HepG2 (cell line): ENCODE measurements around the gene ZNF3. TPM values are rescaled to one million over a fixed set of nuclear protein-coding genes. Genes with fewer than 3 reads are reported as not detected.

Experiments used
- GMEB2 ChIP-seq: IDR thresholded peaks from 2 replicates; pipeline ENCODE4 v1.6.1; 2016; ENCODE audit warnings: missing biosample characterization, missing genetic modification reagents, low read depth
- GRHL1 ChIP-seq: sonication (generic); formaldehyde crosslinking; conservative IDR thresholded peaks from 2 replicates; pipeline ENCODE4 v1.8.0; 2022; ENCODE audit warnings: missing genetic modification reagents
- HMGA1 ChIP-seq: sonication (generic); formaldehyde crosslinking; conservative IDR thresholded peaks from 2 replicates; pipeline ENCODE4 v1.4.0; 2020; ENCODE audit warnings: missing genetic modification reagents
- NFIC ChIP-seq: IDR thresholded peaks from 2 replicates; pipeline ENCODE4 v1.6.1; 2012; ENCODE audit warnings: mild to moderate bottlenecking, low read length, inconsistent platforms
- NFRKB ChIP-seq: fragments of 450-650 bp; IDR thresholded peaks from 2 replicates; pipeline ENCODE4 v1.6.1; 2017
- SNAPC4 ChIP-seq: sonication (generic); formaldehyde crosslinking; IDR thresholded peaks from 2 replicates; pipeline ENCODE4 v1.4.0; 2020; ENCODE audit warnings: mild to moderate bottlenecking, missing genetic modification reagents
- SOX6 ChIP-seq, 2 experiments: fragments of 450-650 bp in 1 of 2; sonication (generic) in 1 of 2; formaldehyde crosslinking in 1 of 2; IDR thresholded peaks; 2 replicates each; pipeline versions ENCODE4 v1.4.0 to v1.6.1; 2017 to 2020; ENCODE audit warnings: antibody characterized with exemption in 1 of 2, mild to moderate bottlenecking in 1 of 2, missing genetic modification reagents in 1 of 2
- TFAP4 ChIP-seq: sonication (generic); IDR thresholded peaks from 2 replicates; pipeline ENCODE4 v1.6.1; 2016; ENCODE audit warnings: low read depth, borderline replicate concordance
- ZBED4 ChIP-seq: sonication (generic); formaldehyde crosslinking; IDR thresholded peaks from 2 replicates; pipeline ENCODE4 v1.4.0; 2020; ENCODE audit warnings: missing genetic modification reagents, borderline replicate concordance
- ZC3H4 ChIP-seq: sonication (generic); formaldehyde crosslinking; IDR thresholded peaks from 2 replicates; pipeline ENCODE4 v1.4.0; 2020; ENCODE audit warnings: missing genetic modification reagents, borderline replicate concordance
- ZNF101 ChIP-seq: sonication (generic); formaldehyde crosslinking; IDR thresholded peaks from 2 replicates; pipeline ENCODE4 v1.4.0; 2020; ENCODE audit warnings: mild to moderate bottlenecking, low read depth, missing genetic modification reagents, borderline replicate concordance
- ZNF234 ChIP-seq: sonication (generic); formaldehyde crosslinking; conservative IDR thresholded peaks from 2 replicates; pipeline ENCODE4 v1.5.1; 2020; ENCODE audit warnings: mild to moderate bottlenecking, missing genetic modification reagents
- ZNF430 ChIP-seq: sonication (generic); formaldehyde crosslinking; IDR thresholded peaks from 2 replicates; pipeline ENCODE4 v1.9.0; 2021; ENCODE audit warnings: mild to moderate bottlenecking, missing genetic modification reagents
- ZNF790 ChIP-seq: sonication (generic); formaldehyde crosslinking; IDR thresholded peaks from 2 replicates; pipeline ENCODE4 v1.8.0; 2022; ENCODE audit warnings: missing genetic modification reagents, mild to moderate bottlenecking, borderline replicate concordance
- ZNF841 ChIP-seq: sonication (generic); formaldehyde crosslinking; IDR thresholded peaks from 2 replicates; pipeline ENCODE4 v1.8.1; 2023; ENCODE audit warnings: missing genetic modification reagents, borderline replicate concordance
- polyA plus RNA-seq, 8 experiments: library from polyadenylated mRNA; depleted of rRNA in 3 of 8; stranded (reverse) in 7 of 8; unstranded in 1 of 8; fragments of >200 nt; fragmentation: Illumina TruSeq in 4 of 8; extraction: Trizol in 4 of 8; gene quantifications; 2 replicates each; pipeline versions ENCODE4 v1.2.1 to v1.2.3, GENCODE V29; 2011 to 2016; ENCODE audit warnings: low read depth in 4 of 8, missing spikeins in 1 of 8, mixed read lengths in 1 of 8; ENCODE audit not compliant: insufficient read depth in 1 of 8
- total RNA-seq, 5 experiments: library from RNA; depleted of rRNA; stranded (reverse); fragments of >200 nt; fragmentation: Illumina TruSeq; extraction: Trizol; gene quantifications; 2 replicates each; pipeline ENCODE4 v1.2.3, GENCODE V29; 2016; ENCODE audit warnings: low read depth in 1 of 5

The ZNF3 gene
- total and polyA plus RNA-seq, 2 of the 13 experiments (the other 11 are each of a cell fraction or from before 2014, with no cell fraction given) = 33.7 to 56.9 TPM

GRCh38 chr7:100126239-100126930 lies 44.9 kb upstream of the ZNF3 start (continued):
- no peak for TF ChIP-seq SOX6 (IDR thresholded peaks at IDR 0.05)
- no peak for TF ChIP-seq SOX6 (CRISPR knock-in tag; IDR thresholded peaks at IDR 0.05)
- no peak for TF ChIP-seq ZNF234 (CRISPR knock-in tag)
- peak; percentile 46; the same call in 1 of the 2 replicates for TF ChIP-seq ZNF790
- no peak for TF ChIP-seq HMGA1
- no peak for TF ChIP-seq ZNF841 (CRISPR knock-in tag)
- TF ChIP-seq ZNF101 (CRISPR knock-in tag) = no peak
- no peak for TF ChIP-seq ZBED4 (CRISPR knock-in tag)
- TF ChIP-seq SNAPC4 = no peak
- no peak for TF ChIP-seq GMEB2 (CRISPR knock-in tag)
- no peak for TF ChIP-seq GRHL1
- TF ChIP-seq ZC3H4 = 0 out of 2 replicates have a peak, but pooled peaks have one; percentile 38
- TF ChIP-seq TFAP4 = no peak
- 0 out of 2 replicates have a peak, but pooled peaks have one; percentile 20 for TF ChIP-seq NFRKB
- no peak; the same call in 1 of the 2 replicates for TF ChIP-seq ZNF430 (CRISPR knock-in tag)
- no peak for TF ChIP-seq NFIC
